Endodermal cell (in vitro differentiated cells): Measurements from ENCODE around the gene DEFB121. TPM values are rescaled to one million over a fixed set of nuclear protein-coding genes. Genes with fewer than 3 reads are reported as not detected.

Experiments
- DNase-seq: peaks from one replicate; pipeline ENCODE4 v3.0.0-alpha.2; 2017
- H3K27ac ChIP-seq: 2 replicates; pipeline ENCODE4 v1.5.1; 2013; ENCODE audit warnings: mild to moderate bottlenecking, low read depth, low read length, moderate library complexity
- H3K27me3 ChIP-seq: 2 replicates; pipeline ENCODE4 v1.6.1; 2013; ENCODE audit warnings: mild to moderate bottlenecking, low read length, moderate library complexity; ENCODE audit not compliant: insufficient read depth, control insufficient read depth, poor library complexity, severe bottlenecking
- H3K36me3 ChIP-seq: 2 replicates; pipeline ENCODE4 v1.7.0; 2013; ENCODE audit warnings: mild to moderate bottlenecking, low read length, moderate library complexity; ENCODE audit not compliant: control insufficient read depth, insufficient read depth
- H3K4me1 ChIP-seq: one replicate; pipeline ENCODE4 v1.7.0; 2013; ENCODE audit warnings: low read length; ENCODE audit not compliant: control insufficient read depth, insufficient read depth
- H3K4me3 ChIP-seq: 2 replicates; pipeline ENCODE4 v1.5.1; 2013; ENCODE audit warnings: mild to moderate bottlenecking, low read length, moderate library complexity
- H3K9ac ChIP-seq: 2 replicates; pipeline ENCODE4 v1.6.1; 2013; ENCODE audit warnings: mild to moderate bottlenecking, low read length, moderate library complexity; ENCODE audit not compliant: poor library complexity, severe bottlenecking; ENCODE audit errors: extremely low read depth
- H3K9me3 ChIP-seq: 2 replicates; pipeline ENCODE4 v1.6.1; 2013; ENCODE audit warnings: mild to moderate bottlenecking, low read length, moderate library complexity; ENCODE audit not compliant: control insufficient read depth
- H3K27ac Mint-ChIP-seq: 2 replicates; pipeline ENCODE4 v1.8.0; 2020; ENCODE audit warnings: mixed read lengths
- H3K27me3 Mint-ChIP-seq: 2 replicates; pipeline ENCODE4 v1.8.0; 2021; ENCODE audit warnings: mild to moderate bottlenecking, mixed read lengths; ENCODE audit not compliant: insufficient read depth
- H3K36me3 Mint-ChIP-seq: 2 replicates; pipeline ENCODE4 v1.8.0; 2020; ENCODE audit warnings: low read depth, mixed read lengths
- H3K4me1 Mint-ChIP-seq: 2 replicates; pipeline ENCODE4 v1.8.0; 2020; ENCODE audit warnings: mixed read lengths
- H3K4me3 Mint-ChIP-seq: 2 replicates; pipeline ENCODE4 v1.8.0; 2020; ENCODE audit warnings: mild to moderate bottlenecking, moderate library complexity, mixed read lengths
- H3K9me3 Mint-ChIP-seq: 2 replicates; pipeline ENCODE4 v1.8.0; 2020; ENCODE audit warnings: mild to moderate bottlenecking, mixed read lengths
- CTCF ChIP-seq: fragments of 200-600 bp; sonication (generic); conservative IDR thresholded peaks from 2 replicates; pipeline ENCODE4 v1.5.0; 2021; ENCODE audit warnings: antibody characterized with exemption, mild to moderate bottlenecking
- WGBS, 2 experiments: methylation state at CpG; one replicate each; pipeline versions ENCODE4 v1.1.5 to v1.1.7; 2013; ENCODE audit warnings: missing lambda C conversion rate in 2 of 2, mixed read lengths in 1 of 2; ENCODE audit not compliant: insufficient coverage in 1 of 2, insufficient read length in 1 of 2; 5-methylcytosine and 5-hydroxymethylcytosine counted together
- total RNA-seq, 2 donors: library from RNA; stranded (reverse); fragmentation: NEBNext Ultra II Directional in 1 of 2; extraction: Animal tissue kit (Norgen Biotek cat#: 25700) in 1 of 2; gene quantifications; 2 replicates in 1 of 2; 3 replicates in 1 of 2; pipeline ENCODE4 v1.2.1, GENCODE V29; 2021

DEFB121 gene
- total RNA-seq, 2 donors from 2014 or later: not detected

- Histone ChIP-seq H3K4me3 (no peak overlapping the region), H3K9me3 (peaks cover 32% of the 10 kb centered on the region), H3K27ac (no peak overlapping the region), H3K27me3 (no peaks in the 10 kb centered on the region), H3K4me1 (no peaks in the 10 kb centered on the region), H3K9ac (no peak overlapping the region), H3K36me3 (no peaks in the 10 kb centered on the region)
- no peak overlapping the region for H3K27ac Mint-ChIP-seq
- no peak for TF ChIP-seq CTCF
- no peaks in the 10 kb centered on the region for H3K27me3 Mint-ChIP-seq
- no peak for DNase-seq
- H3K4me3 Mint-ChIP-seq: no peak overlapping the region
- 73 to 89% methylated on average over 3 to 8 of the region's 8 CpGs for WGBS, 2 experiments
- no peaks in the 10 kb centered on the region for H3K4me1 Mint-ChIP-seq
- peaks cover 86% of the 10 kb centered on the region for H3K9me3 Mint-ChIP-seq
- peaks cover 2% of the 10 kb centered on the region for H3K36me3 Mint-ChIP-seq
Measured at GRCh38 chr20:31449511-31450414, 43.7 kb upstream of the DEFB121 start.

GRCh38 chr20:31446084-31446819 is 40.2 kb upstream of the DEFB121 start:
- no peaks in the 10 kb centered on the region for H3K4me1 Mint-ChIP-seq
- H3K9ac ChIP-seq: no peak overlapping the region
- peaks cover 49% of the 10 kb centered on the region for H3K9me3 ChIP-seq
- WGBS, 2 experiments: 75 to 77% methylated on average over 12 of the region's 12 CpGs
- DNase-seq: no peak
- H3K27me3 ChIP-seq: no peaks in the 10 kb centered on the region
- no peak overlapping the region for H3K27ac ChIP-seq
- no peaks in the 10 kb centered on the region for H3K27me3 Mint-ChIP-seq
- no peak overlapping the region for H3K27ac Mint-ChIP-seq
- H3K36me3 ChIP-seq: no peaks in the 10 kb centered on the region
- H3K4me1 ChIP-seq: no peaks in the 10 kb centered on the region
- TF ChIP-seq CTCF: no peak
- peaks cover 2% of the 10 kb centered on the region for H3K36me3 Mint-ChIP-seq
- no peak overlapping the region for H3K4me3 Mint-ChIP-seq
- peaks cover 90% of the 10 kb centered on the region for H3K9me3 Mint-ChIP-seq
- H3K4me3 ChIP-seq: no peak overlapping the region

- no peak within 1 kb of the TSS for H3K27ac Mint-ChIP-seq
- Histone ChIP-seq H3K36me3 (no peaks in the 10 kb centered on the region), H3K4me3 (no peak within 1 kb of the TSS), H3K27me3 (no peaks in the 10 kb centered on the region), H3K9ac (no peak within 1 kb of the TSS), H3K4me1 (no peaks in the 10 kb centered on the region), H3K27ac (no peak within 1 kb of the TSS), H3K9me3 (peaks cover 57% of the 10 kb centered on the region)
- H3K36me3 Mint-ChIP-seq: no peaks in the 10 kb centered on the region
- 84 to 85% methylated on average over 8 to 16 of the region's 16 CpGs for WGBS, 2 experiments
- no peaks in the 10 kb centered on the region for H3K27me3 Mint-ChIP-seq
- DNase-seq: peak; percentile 52
- peak; percentile 33 for TF ChIP-seq CTCF
- no peaks in the 10 kb centered on the region for H3K4me1 Mint-ChIP-seq
- no peak within 1 kb of the TSS for H3K4me3 Mint-ChIP-seq
- H3K9me3 Mint-ChIP-seq: peaks cover 93% of the 10 kb centered on the region
Measured at GRCh38 chr20:31440012-31440659, 34.1 kb upstream of the DEFB121 start, which contains the start of gene DEFB123. TSS of gene DEFB123 (plus strand) at chr20:31440632. CDS start at chr20:31440699, 67 bp downstream.
